ENCODE data around the gene POMZP3.
"Not testable (repeated sequence)": the region's sequence is repeated elsewhere in the genome, so short reads cannot be mapped to it uniquely, and the experiment has no call there.

DNA sequence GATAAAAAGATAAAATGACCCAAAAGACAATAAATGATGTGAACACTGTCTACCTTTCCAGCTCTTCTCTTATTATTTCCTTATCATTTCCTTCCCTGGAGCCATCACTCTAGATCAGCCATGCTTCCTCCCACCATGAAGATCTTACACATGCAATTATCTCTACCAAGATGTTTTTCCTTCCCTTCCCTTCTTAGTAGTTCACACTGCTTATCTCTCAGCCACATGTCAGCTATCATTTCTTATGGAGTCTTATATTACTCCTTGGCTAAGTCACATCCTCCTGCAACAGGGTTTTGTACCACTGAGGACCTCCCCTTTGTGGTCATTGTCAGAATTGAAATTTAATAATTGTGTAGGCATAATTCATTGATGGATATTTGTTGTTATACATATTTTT, 32.1 kb upstream of the POMZP3 start:
- not testable (repeated sequence) for TF ChIP-seq POLR2A (IDR thresholded peaks at IDR 0.05)
- TF ChIP-seq, protein P1, sequence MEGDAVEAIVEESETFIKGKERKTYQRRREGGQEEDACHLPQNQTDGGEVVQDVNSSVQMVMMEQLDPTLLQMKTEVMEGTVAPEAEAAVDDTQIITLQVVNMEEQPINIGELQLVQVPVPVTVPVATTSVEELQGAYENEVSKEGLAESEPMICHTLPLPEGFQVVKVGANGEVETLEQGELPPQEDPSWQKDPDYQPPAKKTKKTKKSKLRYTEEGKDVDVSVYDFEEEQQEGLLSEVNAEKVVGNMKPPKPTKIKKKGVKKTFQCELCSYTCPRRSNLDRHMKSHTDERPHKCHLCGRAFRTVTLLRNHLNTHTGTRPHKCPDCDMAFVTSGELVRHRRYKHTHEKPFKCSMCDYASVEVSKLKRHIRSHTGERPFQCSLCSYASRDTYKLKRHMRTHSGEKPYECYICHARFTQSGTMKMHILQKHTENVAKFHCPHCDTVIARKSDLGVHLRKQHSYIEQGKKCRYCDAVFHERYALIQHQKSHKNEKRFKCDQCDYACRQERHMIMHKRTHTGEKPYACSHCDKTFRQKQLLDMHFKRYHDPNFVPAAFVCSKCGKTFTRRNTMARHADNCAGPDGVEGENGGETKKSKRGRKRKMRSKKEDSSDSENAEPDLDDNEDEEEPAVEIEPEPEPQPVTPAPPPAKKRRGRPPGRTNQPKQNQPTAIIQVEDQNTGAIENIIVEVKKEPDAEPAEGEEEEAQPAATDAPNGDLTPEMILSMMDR (IDR thresholded peaks at IDR 0.05): not testable (repeated sequence)

Data from uterus (tissue), 2 donors.